ENCODE results near the gene SETBP1.

- TF ChIP-seq RFX5 (IDR thresholded peaks at IDR 0.05; ENCODE audit: low read depth, low read length), result no peak
- no peak for TF ChIP-seq BHLHE40 (IDR thresholded peaks at IDR 0.05; ENCODE audit: low read depth, low read length)
- no peak for TF ChIP-seq CTCF (conservative IDR thresholded peaks at IDR 0.05; ENCODE audit: low read depth, low read length)
- TF ChIP-seq RCOR1 (IDR thresholded peaks at IDR 0.05; ENCODE audit: insufficient replicate concordance, low read length), result no peak
- TF ChIP-seq RAD21 (IDR thresholded peaks at IDR 0.05; ENCODE audit: low read length), result no peak
- TF ChIP-seq MXI1 (IDR thresholded peaks at IDR 0.05; ENCODE audit: borderline replicate concordance, low read depth, low read length), result no peak
- no peak for TF ChIP-seq POLR2A (IDR thresholded peaks at IDR 0.05; ENCODE audit: low read depth, low read length)
- TF ChIP-seq FOS (IDR thresholded peaks at IDR 0.05; ENCODE audit: low read depth, low read length), result no peak
- TF ChIP-seq MAFK (IDR thresholded peaks at IDR 0.05; ENCODE audit: low read depth, low read length), result no peak
- no peak for TF ChIP-seq USF2 (IDR thresholded peaks at IDR 0.05; ENCODE audit: low read depth, low read length)
Measured at GRCh38 chr18:45060102-45060501, 379.4 kb downstream of the SETBP1 start.

Measured in IMR-90 (cell line).